GM19438 (cell line): ENCODE data around the gene TMPRSS13.

ENCODE experiments used
- ATAC-seq: cut with Tn5 transposase; IDR thresholded peaks from one replicate; pipeline ENCODE4 v1.9.1; 2021; ENCODE audit warnings: low read depth; ENCODE audit not compliant: unreplicated experiment

The TMPRSS13 gene

GRCh38 chr11:117900720-117901440, 28.3 kb downstream of the TMPRSS13 start:
- ATAC-seq: no peak

DNA sequence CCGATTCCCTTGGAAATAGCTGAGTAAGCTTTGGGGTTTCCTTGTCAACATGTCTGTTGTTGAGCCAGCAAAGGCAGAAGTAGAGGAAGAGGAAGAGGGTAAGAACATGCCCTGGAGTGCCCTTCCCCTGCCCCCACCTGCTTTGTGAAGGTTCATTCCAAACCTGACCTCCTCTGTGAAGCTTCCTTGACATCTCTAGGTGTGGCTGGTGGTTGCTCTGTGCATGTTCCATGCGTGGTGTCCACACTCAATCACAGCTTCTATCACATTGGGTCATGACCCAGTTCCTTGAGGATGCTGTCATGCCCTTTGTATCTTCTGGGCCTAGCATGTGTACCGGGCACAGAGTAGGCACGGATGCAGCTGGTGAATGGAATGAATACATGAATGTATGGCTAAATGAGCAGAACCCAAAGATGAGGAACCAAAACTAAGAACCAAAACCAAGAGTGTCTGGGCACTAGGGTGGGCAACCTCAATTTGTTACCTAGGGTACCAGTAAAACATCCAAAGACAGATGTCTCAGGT, 29.0 kb downstream of the TMPRSS13 start:
- no peak for ATAC-seq

DNA sequence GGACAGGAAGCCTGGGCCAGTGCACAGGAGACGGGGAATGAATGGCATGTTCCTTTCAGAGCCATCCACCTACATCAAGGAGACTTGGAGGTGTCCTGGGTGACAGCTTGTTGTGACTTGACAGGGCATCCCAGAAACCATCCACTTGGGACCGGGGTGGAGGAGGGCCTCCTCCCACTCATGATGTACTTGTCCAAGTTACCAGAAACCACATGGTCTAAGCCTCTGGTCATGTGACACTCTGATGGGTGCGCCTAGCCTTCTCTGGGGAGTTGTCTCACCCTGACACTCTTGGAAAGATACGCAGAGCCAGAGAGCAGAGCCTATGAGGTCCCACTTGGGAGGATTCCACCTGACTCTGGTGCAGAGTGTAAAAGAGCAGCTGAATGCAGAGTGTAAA, 31.1 kb downstream of the TMPRSS13 start:
- ATAC-seq: no peak

DNA sequence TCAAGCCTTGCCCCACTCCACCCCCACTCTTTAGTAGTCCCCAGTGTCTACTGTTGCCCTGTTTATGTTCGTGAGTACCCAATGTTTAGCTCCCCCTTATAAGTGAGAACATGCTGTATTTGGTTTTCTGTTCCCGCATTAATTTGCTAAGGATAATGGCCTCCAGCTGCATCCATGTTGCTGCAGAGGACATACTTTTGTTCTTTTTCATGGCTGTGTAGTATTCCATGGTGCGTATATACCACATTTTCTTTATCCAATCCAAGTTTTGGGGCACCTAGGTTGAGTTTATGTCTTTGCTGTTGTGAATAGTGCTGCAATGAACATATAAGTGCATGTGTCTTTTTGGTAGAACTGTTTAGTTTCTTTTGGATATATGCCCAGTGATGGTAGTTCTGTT, 36.6 kb downstream of the TMPRSS13 start:
- no peak for ATAC-seq

DNA sequence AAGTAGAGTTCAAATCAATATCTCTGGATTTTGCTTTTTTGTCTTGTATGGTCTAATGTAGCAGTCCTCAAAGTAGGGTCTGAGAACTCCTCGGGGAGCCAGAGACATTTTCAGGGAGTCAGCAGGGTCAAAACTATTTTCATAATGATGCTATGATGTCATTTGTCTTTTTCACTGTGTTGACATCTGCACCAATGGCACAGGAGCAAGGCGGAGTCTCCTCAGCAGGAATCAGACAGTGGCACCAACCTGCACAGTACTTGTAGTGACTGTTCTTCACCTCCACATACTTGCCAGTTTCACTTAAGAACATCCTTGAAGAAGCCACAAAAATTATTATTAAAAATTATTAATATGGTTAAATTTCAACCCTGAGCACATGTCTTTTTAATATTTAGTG, 37.8 kb downstream of the TMPRSS13 start:
- ATAC-seq: no peak

DNA sequence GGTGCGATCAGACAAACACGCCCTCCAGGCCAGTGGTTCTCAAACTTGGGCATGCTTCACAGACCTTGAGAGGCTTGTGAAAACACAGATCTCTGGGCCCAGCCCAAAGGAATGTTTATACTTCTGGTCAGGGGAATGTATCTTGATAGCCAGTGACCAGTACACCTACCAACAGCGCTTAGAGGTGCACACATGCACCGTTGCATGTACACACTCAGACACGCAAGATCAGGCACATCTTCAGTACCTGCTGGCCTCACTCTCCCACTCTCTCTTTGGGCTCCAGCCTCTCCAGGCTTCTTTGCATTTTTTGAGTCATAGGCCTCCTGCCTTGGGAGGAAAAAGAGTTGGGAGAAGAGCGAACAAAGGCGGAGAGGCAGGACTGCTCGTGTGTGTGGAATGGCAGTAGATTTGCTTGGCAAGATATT, 41.0 kb downstream of the TMPRSS13 start:
- ATAC-seq: no peak

DNA sequence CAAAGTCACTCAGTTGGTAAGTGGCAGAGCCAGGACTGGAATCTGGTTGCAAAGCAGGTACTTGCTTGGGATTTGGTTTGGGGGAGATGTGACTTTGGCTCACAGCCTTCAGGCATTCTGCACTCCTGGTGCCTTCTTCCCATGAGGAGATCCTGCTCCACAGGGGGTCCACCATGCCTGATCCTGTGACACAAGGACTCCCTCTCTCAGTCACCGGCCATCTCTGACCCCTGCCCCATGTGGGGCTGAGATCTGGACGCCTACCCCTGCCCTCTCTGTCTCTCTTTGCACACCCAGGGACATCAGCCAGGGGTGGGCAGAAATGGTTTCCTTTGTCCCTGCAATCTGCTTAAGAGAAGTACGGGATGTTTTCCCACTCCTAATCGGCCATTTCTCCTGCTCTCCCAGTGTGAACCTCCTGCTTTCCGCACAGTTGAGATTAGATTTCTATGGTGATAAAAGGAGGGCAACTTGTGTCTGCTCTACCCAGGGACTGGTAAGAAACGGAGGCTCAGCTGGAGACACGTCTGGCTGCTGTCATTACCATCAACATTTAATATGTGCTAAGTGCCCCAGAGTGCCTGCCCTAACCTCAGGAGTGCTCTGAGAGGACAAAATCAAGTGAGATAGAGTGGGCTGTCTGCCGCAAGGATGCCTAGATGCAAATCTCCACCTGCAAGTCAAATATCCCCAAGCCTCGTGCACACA, 41.6 kb downstream of the TMPRSS13 start:
- no peak for ATAC-seq

DNA sequence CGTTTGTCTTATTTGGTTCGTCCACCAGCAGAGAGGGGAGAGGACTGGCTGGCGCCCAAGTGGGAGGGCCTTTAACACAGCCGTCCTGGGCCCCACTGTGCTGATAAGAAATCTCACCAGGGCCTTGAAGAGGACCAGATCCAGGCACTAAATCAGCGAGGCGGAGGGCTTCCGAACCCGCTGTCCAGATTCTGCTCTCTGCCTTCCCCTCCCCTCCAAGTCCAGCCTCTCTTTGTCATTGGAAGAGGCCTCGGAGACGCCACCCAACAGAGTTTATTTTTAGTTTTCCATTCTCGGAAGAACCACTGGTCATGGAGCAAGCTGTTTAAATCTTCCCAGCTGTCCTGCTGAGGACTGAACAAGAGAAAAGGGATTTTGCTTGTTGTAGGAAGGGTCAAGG, 43.4 kb downstream of the TMPRSS13 start:
- no peak for ATAC-seq

GRCh38 chr11:117884994-117885393, 44.2 kb downstream of the TMPRSS13 start:
- ATAC-seq: no peak

- no peak for ATAC-seq
These were observed 46.1 kb downstream of the TMPRSS13 start for GRCh38 chr11:117883063-117883462.

DNA sequence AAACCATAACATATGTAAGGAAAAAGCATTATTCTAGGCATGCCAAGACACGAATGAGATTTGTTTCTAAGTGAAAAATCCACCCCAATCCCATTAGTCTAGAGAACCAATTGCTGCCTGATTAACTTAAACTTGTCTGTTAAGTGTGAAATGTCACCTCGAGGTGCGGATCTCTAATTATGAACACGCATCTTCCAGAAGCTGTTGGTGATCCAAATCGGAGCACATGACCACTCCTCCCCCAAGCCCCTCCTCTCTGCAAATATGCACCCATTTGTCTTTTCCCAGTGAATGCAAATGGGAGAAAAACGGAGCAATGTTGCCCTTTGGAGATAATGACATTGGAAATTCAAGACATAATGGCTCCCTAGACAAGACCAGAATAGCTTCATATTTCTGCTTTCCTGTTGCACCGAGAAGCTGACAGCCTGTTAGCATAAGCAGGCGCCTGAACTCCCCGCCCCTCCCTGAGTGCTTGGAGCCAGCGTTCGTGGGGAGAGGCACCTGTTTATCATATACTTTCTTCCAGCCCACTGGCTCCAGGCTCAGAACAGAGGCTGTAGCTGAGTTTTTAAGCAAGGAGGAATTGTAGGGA, 46.8 kb downstream of the TMPRSS13 start:
- no peak for ATAC-seq

DNA sequence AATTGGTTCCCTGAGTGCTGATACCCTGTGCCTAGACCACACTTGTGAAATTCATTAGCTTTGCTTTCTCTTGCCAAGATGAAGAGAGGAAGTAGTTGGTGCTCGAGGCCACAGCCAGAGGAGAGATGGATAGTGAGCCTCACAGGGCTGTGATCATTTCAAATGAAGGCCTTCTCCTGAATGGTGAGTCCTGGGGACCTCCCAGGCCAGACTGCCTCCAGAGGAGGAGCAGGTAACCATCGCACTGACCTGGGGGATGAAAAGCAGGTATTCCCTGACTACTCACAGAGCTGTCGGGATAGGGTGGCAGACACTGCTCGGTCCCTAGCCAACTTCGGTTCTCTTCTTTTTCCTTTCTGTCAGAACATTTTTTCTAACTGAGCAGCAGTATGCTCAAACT, 48.0 kb downstream of the TMPRSS13 start:
- ATAC-seq: no peak

GRCh38 chr11:117879516-117880480, 49.4 kb downstream of the TMPRSS13 start:
- ATAC-seq: no peak

DNA sequence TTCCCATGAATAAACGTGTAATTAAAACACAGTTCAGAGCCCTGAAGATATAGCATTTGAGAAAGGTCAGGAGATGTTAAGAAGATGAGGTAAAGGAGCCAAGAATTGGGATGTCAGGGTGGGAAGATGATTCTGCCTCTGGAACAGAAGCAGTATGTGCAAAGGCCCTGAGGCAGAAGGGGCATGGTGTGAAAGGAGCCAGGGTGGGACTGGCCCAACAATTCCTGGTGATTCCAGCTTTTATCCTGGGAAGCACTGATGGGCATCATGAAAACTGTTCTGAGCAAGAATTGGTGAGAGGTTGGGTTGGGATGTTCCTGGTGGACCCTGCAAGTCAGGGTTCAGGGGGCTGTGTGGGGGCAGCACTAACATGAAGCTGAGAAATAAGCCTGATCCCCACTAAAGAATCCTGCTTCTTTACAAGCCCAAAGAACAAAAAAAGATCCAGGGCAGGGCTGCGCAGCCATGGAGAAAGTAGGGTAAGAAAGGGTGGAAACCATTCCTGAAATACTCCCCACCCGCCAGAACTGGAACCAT, 50.2 kb downstream of the TMPRSS13 start:
- no peak for ATAC-seq

GRCh38 chr11:117878314-117878938, 50.8 kb downstream of the TMPRSS13 start:
- no peak for ATAC-seq

DNA sequence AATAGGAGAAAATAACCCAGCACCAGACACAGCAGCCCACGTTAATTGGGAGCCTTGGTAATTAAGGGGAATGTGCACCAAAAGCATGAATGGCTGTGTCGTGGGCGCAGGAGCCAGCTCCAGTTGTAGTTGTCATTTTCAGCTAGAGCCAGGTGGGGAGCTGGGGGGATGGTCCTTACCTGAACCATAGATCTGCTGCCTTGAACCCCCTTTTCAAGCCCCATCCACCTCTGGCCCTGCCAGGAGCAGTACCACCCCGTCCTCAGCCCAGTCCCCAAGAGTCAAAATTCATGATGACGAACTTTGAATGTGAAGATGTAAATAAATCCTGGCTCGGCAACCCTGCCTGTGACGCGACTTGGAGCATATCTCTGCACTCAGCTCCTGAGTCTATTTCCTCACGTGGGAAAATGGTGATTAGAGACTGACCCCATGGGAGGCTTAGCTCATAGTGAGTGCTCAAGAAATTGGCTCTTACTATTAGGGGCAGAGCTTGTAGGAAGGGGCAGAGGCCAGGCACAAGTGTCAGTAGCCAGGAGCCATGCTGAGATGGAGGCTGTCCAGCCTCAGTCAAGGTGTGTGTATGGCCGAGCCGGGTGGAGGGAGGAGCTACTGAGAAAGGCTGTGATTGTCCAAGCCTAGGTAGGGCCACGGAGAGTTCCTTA, 52.0 kb downstream of the TMPRSS13 start:
- no peak for ATAC-seq

GRCh38 chr11:117876341-117877119, 52.7 kb downstream of the TMPRSS13 start, which contains the start of gene FXYD6:
TSS of gene FXYD6 (minus strand) at chr11:117876658. CDS start at chr11:117842776, 33,882 bp downstream.
- no peak for ATAC-seq

DNA sequence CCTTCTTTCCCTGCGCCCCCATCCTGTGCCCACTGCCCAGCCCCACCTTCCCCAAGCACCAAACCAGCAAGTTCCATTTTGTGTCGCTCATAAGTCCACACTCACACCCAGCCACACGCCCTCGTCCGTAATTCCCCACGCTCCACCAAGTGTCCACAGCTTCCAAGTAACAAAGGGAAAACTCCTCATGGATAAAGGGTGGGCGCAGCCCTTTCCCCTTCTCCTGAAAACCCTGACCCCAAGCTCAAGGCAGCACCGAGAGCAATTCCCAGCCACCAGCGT, 53.2 kb downstream of the TMPRSS13 start:
- ATAC-seq: no peak
